ENCODE measurements around the gene COX7A2.
A peak's percentile ranks its signal among the peaks of the same experiment; 100 is the strongest.

The COX7A2 gene

GRCh38 chr6:75268121-75268987 is 24.8 kb upstream of the COX7A2 start:
- DNase-seq (ENCODE audit: low spot score) = no peak

GRCh38 chr6:75267461-75267860 is 23.9 kb upstream of the COX7A2 start:
- DNase-seq (ENCODE audit: low spot score) = no peak

- peak; percentile 75 for DNase-seq (ENCODE audit: low spot score)
Measured at GRCh38 chr6:75266716-75267291, 23.2 kb upstream of the COX7A2 start.

GRCh38 chr6:75263401-75263750 is 19.8 kb upstream of the COX7A2 start:
- DNase-seq (ENCODE audit: low spot score) = no peak

GRCh38 chr6:75262716-75263400 is 19.3 kb upstream of the COX7A2 start:
- DNase-seq (ENCODE audit: low spot score) = no peak

- no peak for DNase-seq (ENCODE audit: low spot score)
Measured at GRCh38 chr6:75261299-75261698, 17.7 kb upstream of the COX7A2 start.

- no peak for DNase-seq (ENCODE audit: low spot score)
Measured at GRCh38 chr6:75257343-75258087, 13.9 kb upstream of the COX7A2 start.

- no peak for DNase-seq (ENCODE audit: low spot score)
Measured at GRCh38 chr6:75250552-75250951, 7.0 kb upstream of the COX7A2 start.

GRCh38 chr6:75249837-75250236 is 6.2 kb upstream of the COX7A2 start:
- no peak for DNase-seq (ENCODE audit: low spot score)

GRCh38 chr6:75246386-75246785 is 2.8 kb upstream of the COX7A2 start:
- DNase-seq (ENCODE audit: low spot score) = no peak

- DNase-seq (ENCODE audit: low spot score) = no peak
Measured at GRCh38 chr6:75244063-75244584, 523 bp upstream of the COX7A2 start.

GRCh38 chr6:75236630-75237029 is 7.0 kb downstream of the COX7A2 start:
- no peak for DNase-seq (ENCODE audit: low spot score)

GRCh38 chr6:75235271-75235670 is 8.3 kb downstream of the COX7A2 start:
- DNase-seq (ENCODE audit: low spot score) = no peak

- peak; percentile 43 for DNase-seq (ENCODE audit: low spot score)
Measured at GRCh38 chr6:75234126-75234865, 9.3 kb downstream of the COX7A2 start.

- no peak for DNase-seq (ENCODE audit: low spot score)
Measured at GRCh38 chr6:75233092-75233615, 10.4 kb downstream of the COX7A2 start.

GRCh38 chr6:75230484-75231325 is 12.9 kb downstream of the COX7A2 start:
- peak; percentile 73 for DNase-seq (ENCODE audit: low spot score)

- no peak for DNase-seq (ENCODE audit: low spot score)
Measured at GRCh38 chr6:75224303-75224926, 19.2 kb downstream of the COX7A2 start.

GRCh38 chr6:75223428-75223827 is 20.2 kb downstream of the COX7A2 start:
- DNase-seq (ENCODE audit: low spot score) = no peak

GRCh38 chr6:75222261-75222660 is 21.3 kb downstream of the COX7A2 start:
- no peak for DNase-seq (ENCODE audit: low spot score)

GRCh38 chr6:75221116-75221515 is 22.5 kb downstream of the COX7A2 start:
- DNase-seq (ENCODE audit: low spot score) = no peak

Measured in pons (tissue), 1 donor.